ENCODE results near the gene TMEM203. TPM values are rescaled to one million over a fixed set of nuclear protein-coding genes. Genes with fewer than 3 reads are reported as not detected.

The TMEM203 gene
- total and polyA plus RNA-seq, 2 of the 4 experiments (the other 2 are of a cell fraction), result 18.8 to 40.6 TPM

DNA sequence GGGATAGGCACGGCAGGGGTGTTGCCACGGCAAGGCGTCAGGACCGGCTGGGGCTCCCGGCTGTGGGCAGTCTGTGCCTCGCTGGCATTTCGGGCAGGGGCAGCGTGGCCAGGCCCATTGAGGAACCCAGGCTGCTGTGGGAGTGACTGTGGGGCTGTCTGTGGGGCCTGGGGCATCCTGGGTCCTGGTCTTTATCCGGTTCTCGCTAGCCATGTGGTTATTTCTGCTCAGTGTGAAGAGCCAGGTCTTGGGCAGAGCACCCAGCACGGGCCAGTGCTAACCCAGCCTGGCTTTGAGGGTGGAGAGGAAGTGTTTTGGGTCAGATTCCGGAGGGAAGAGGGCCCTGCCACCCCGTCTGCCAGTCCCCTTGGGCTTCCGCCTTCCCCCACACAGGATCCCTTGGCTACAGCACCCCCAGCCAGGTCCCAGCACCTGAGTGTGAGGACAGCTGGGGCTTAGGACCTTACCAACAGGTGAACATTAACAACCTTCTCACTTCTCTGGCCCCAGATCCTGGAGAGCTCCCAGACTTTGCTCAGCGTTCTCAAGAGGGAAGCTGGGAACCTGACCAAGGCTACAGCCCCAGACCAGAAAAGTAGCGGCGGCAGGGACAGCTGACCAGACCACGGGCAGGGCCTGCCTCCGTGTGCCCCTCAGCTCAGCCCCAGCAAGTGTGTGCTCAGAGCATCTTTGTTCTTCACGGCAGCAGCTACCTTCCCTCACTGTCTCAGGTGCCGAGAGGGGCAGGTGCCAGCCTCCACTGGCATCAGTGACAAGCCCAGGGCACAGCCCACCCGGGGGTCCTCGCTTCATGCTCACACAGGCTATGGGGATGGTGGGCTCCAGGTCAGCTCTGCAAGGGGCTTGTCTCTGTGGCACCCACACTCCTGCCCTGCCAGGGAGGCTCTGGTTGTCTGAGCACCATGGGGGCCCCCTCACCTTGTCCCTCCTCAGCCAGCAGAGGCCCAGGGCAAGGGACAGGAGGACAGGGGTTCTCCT is 15.9 kb downstream of the TMEM203 start:
- Histone ChIP-seq H4K20me1 (ENCODE audit: insufficient read depth, low read length) (peaks cover 23% of the 10 kb centered on the region), H3K23ac (ENCODE audit: low read depth, low read length) (peak overlapping the region; percentile 21), H2AK5ac (ENCODE audit: low read depth, low read length) (peak overlapping the region; percentile 17), H3K14ac (replicated peaks; ENCODE audit: low read depth, low read length) (peak overlapping the region; percentile 77), H4K8ac (ENCODE audit: low read depth in 2 of 2, low read length in 2 of 2) (peak overlapping the region in 1 of 2 experiments; percentile 25; a peak in 1 of 4 replicates), H3K27me3 (ENCODE audit: control insufficient read depth, insufficient read depth, low read length) (no peaks in the 10 kb centered on the region), H3K4me2 (ENCODE audit: low read depth, low read length) (peak overlapping the region; percentile 89), H4K5ac (ENCODE audit: low read depth, low read length) (no peak overlapping the region), H3K9ac (ENCODE audit: low read depth, low read length) (peak overlapping the region; percentile 69), H3K27ac (ENCODE audit: insufficient read depth, low read length) (peak overlapping the region; percentile 73), H2AFZ (replicated peaks; ENCODE audit: low read length, poor library complexity) (peak overlapping the region; percentile 99), H3K56ac (ENCODE audit: extremely low read depth, insufficient read depth, low read length) (0 out of 2 replicates have a peak overlapping the region, but pooled peaks have one; percentile 0), H2BK5ac (ENCODE audit: low read depth, low read length, poor library complexity, severe bottlenecking) (peak overlapping the region; percentile 34), H3K4ac (ENCODE audit: low read depth, low read length) (peak overlapping the region; percentile 71), H3K79me1 (ENCODE audit: low read depth in 1 of 2, low read length in 2 of 2) (peaks cover 5 to 68% of the 10 kb centered on the region in 2 experiments), H4K91ac (ENCODE audit: insufficient read depth, low read depth, low read length) (no peak overlapping the region), H2BK120ac (ENCODE audit: low read depth, low read length) (no peak overlapping the region), H3K36me3 (ENCODE audit: control insufficient read depth, insufficient read depth, low read length) (peaks cover 42% of the 10 kb centered on the region), H3K4me1 (ENCODE audit: control insufficient read depth, insufficient read depth, low read length) (peaks cover 16% of the 10 kb centered on the region), H3K9me1 (ENCODE audit: insufficient read depth, low read length) (no peaks in the 10 kb centered on the region), H2BK15ac (ENCODE audit: low read depth, low read length) (no peak overlapping the region), H3K9me3 (ENCODE audit: control insufficient read depth, insufficient read depth, low read length) (no peaks in the 10 kb centered on the region), H3K18ac (ENCODE audit: low read depth, low read length) (no peak overlapping the region), H3K4me3 (ENCODE audit: insufficient read depth, low read depth, low read length) (peak overlapping the region; percentile 91), H2BK20ac (ENCODE audit: low read depth, low read length) (no peak overlapping the region), H2AK9ac (replicated peaks; ENCODE audit: low read depth, low read length, poor library complexity) (peak overlapping the region; percentile 96)
- ChIA-PET CTCF (interaction anchor here (0.6 to 0.9 kb wide), 2 partner anchors 47 to 126 kb away, joined by 3 read pairs; no protein-coding TSS in a partner anchor), POLR2A (ENCODE audit: unreplicated experiment) (interaction anchor here (0.9 to 1.3 kb wide), 3 partner anchors 10 to 51 kb away, joined by 3 read pairs; partner anchors contain the start of gene TPRN)
- TF ChIP-seq CHD1 (IDR thresholded peaks at IDR 0.05; ENCODE audit: low read depth, low read length) (no peak), MXI1 (IDR thresholded peaks at IDR 0.05; ENCODE audit: borderline replicate concordance, low read depth, low read length) (peak; percentile 0; the same call in 1 of the 2 replicates)
- intact Hi-C loops (cut with micrococcal nuclease), result loop anchor here (1.0 kb wide), 1 partner anchor 11 kb away; the partner anchor contains the start of gene TPRN
- dilution Hi-C loops (cut with HindIII; ENCODE audit: low sequenced_read_pairs, unreplicated experiment), result no loop called here
- 63% methylated on average over 9 of the region's 23 CpGs; no CpG with 5 or more reads in 1 of the 2 experiments for WGBS, 2 experiments (ENCODE audit: extremely low coverage in 2 of 2, insufficient read length in 1 of 2)
- DNase-seq (no peak), ATAC-seq (ENCODE audit: low read depth) (peak; percentile 2; the same call in 1 of the 2 replicates)
- TSS peak; percentile 76 for BruUV-seq (replicated peaks)
- in situ Hi-C loops (cut with MboI; ENCODE audit: low sequenced_read_pairs), result no loop called here

All from IMR-90 (cell line).